Sigmoid colon (tissue), 4 donors: Measurements from ENCODE around the gene KIAA1614.

Source experiments
- EP300 ChIP-seq, 4 donors: sonication (generic); formaldehyde crosslinking; IDR thresholded peaks; one replicate each; pipeline ENCODE4 v1.6.1; 2017; ENCODE audit warnings: antibody characterized with exemption in 4 of 4
- POLR2A ChIP-seq, 2 donors: fragments of 450-650 bp; IDR thresholded peaks; one replicate each; pipeline ENCODE4 v1.6.1; 2016; ENCODE audit warnings: antibody characterized with exemption in 2 of 2, mild to moderate bottlenecking in 2 of 2, moderate library complexity in 2 of 2
- POLR2AphosphoS5 ChIP-seq, 4 donors: sonication (generic); formaldehyde crosslinking; IDR thresholded peaks; one replicate each; pipeline ENCODE4 v1.6.1; 2017; ENCODE audit warnings: antibody characterized with exemption in 4 of 4
- TF ChIP-seq, protein P1 (sequence below), 4 experiments: fragments of 450-650 bp in 3 of 4; fragments of 200-600 bp in 1 of 4; IDR thresholded peaks; one replicate each; pipeline ENCODE4 v1.5.1; 2016 to 2019; ENCODE audit warnings: antibody characterized with exemption in 4 of 4, mild to moderate bottlenecking in 3 of 4, moderate library complexity in 2 of 4

GRCh38 chr1:180976732-180977357 is 64.1 kb downstream of the KIAA1614 start:
- TF ChIP-seq, protein P1, sequence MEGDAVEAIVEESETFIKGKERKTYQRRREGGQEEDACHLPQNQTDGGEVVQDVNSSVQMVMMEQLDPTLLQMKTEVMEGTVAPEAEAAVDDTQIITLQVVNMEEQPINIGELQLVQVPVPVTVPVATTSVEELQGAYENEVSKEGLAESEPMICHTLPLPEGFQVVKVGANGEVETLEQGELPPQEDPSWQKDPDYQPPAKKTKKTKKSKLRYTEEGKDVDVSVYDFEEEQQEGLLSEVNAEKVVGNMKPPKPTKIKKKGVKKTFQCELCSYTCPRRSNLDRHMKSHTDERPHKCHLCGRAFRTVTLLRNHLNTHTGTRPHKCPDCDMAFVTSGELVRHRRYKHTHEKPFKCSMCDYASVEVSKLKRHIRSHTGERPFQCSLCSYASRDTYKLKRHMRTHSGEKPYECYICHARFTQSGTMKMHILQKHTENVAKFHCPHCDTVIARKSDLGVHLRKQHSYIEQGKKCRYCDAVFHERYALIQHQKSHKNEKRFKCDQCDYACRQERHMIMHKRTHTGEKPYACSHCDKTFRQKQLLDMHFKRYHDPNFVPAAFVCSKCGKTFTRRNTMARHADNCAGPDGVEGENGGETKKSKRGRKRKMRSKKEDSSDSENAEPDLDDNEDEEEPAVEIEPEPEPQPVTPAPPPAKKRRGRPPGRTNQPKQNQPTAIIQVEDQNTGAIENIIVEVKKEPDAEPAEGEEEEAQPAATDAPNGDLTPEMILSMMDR (IDR thresholded peaks at IDR 0.05) = no peak
- no peak for TF ChIP-seq POLR2A (IDR thresholded peaks at IDR 0.05)
- no peak for TF ChIP-seq POLR2AphosphoS5 (IDR thresholded peaks at IDR 0.05)
- no peak for TF ChIP-seq EP300 (IDR thresholded peaks at IDR 0.05)
